AG10803 (cell line): ENCODE data around the gene PLEKHM3.

Source experiments
- DNase-seq: peaks from one replicate; pipeline ENCODE4 v3.0.0; 2010; ENCODE audit warnings: low read depth
- H3K4me3 ChIP-seq: 2 replicates; pipeline ENCODE4 v1.5.1; 2011; ENCODE audit warnings: mild to moderate bottlenecking, low read length, control low read depth
- CTCF ChIP-seq: conservative IDR thresholded peaks from 2 replicates; pipeline ENCODE4 v1.5.1; 2011; ENCODE audit warnings: mild to moderate bottlenecking, low read length, control low read depth, inconsistent platforms

Gene PLEKHM3

DNA sequence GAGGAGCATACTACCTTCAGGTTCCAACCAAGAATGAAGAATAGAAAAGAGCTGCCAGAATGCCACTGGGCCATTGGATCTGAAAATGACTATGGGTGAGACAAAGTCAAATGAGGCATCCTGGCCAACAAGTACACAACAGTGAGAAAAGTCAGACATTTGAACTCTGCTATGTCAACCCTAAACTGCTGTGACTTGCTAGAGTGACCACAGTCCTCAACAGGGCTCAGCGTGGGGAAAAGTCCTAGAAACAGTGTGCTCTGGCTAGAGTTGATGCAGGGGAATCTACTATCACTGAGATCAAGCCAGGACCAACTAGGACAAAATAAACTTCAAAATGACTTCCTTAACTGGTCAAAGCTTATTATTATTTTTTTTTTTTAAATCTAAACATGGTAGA is 157.4 kb downstream of the PLEKHM3 start:
- H3K4me3 ChIP-seq, result no peak overlapping the region
- TF ChIP-seq CTCF, result no peak
- DNase-seq, result no peak

DNA sequence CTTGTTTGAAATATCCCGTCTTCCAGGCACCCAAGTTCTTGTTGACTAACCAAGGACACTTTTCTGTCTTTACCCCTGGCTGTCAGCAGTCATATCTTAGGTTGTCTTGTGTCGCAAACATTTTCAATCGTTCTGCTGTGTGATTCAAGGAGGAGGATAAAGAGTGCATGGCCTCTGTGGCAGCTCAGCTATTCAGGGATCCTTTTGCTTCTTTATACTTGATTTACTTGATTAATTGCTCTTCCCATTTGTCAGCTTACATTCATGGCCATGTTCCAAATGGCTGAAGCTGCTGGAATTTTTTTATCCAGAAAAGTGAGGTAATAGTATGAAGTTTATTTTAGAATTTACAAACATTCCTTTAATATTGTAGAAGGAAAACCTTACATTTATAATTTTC is 158.3 kb downstream of the PLEKHM3 start:
- DNase-seq, result peak; percentile 29
- no peak overlapping the region for H3K4me3 ChIP-seq
- no peak for TF ChIP-seq CTCF

GRCh38 chr2:207865210-207865609 is 160.1 kb downstream of the PLEKHM3 start:
- H3K4me3 ChIP-seq, result no peak overlapping the region
- TF ChIP-seq CTCF, result no peak
- DNase-seq, result no peak

DNA sequence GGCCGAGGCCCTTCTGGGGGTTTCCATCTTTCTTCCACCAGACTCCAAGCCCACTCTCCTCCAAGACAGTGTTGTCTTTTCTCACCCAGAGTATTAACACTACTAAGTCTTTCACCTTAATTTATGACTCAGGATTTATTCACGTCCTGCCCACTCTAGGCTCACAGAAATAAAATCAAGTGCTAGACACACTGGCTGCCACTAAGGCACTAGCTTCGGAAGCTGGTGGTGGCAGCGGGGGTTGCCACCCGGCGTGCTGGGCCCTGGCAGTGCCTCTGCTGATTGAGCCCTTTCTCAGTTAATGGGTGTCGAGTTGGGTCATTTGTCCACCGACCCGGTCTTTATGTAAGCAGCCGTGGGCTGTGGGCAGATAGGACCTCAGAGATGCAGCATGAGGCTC is 162.0 kb downstream of the PLEKHM3 start:
- DNase-seq, result no peak
- no peak for TF ChIP-seq CTCF
- no peak overlapping the region for H3K4me3 ChIP-seq

GRCh38 chr2:207861789-207862188 is 163.5 kb downstream of the PLEKHM3 start:
- no peak for DNase-seq

DNA sequence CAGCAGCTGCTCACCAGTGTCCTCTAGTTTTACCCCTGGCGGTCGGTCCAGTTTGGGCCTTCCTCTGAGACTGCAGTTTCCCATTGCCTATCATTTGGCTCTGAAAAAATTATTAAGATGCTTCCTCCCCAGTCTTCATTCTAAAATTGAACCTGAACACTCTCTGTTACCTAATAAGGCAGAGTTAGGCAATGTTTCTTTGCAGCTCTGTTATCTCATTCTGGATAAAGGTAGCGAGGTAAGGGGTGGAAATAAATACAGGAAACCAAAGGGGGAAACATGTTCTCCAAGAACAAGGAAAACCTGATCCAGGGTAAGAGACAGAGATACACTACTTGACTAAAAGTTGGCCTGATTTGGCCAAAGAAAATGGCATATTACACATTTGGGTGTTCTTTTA is 164.6 kb downstream of the PLEKHM3 start:
- no peak for DNase-seq
- TF ChIP-seq CTCF, result no peak

More at GRCh38 chr2:207861789-207862188, 163.5 kb downstream of the PLEKHM3 start:
- TF ChIP-seq CTCF, result no peak
- H3K4me3 ChIP-seq, result no peak overlapping the region

DNA sequence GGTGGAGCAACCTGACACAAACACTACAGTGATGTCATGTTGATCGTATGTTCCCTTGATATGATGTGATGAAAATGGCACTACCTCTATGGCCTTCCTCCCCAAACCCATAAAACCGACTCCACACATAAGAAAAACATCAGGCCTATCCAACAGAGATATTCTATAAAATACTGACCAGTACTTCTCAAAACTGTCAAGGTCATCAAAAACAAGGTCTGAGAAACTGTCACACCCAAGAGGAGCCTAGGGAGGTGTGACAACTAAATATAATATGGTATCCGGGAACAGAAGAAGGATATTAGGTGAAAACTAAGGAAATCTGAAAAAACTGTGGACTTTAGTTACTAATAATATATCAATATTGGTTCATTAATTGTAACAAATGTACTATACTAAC is 169.7 kb downstream of the PLEKHM3 start:
- no peak overlapping the region for H3K4me3 ChIP-seq
- no peak for TF ChIP-seq CTCF
- no peak for DNase-seq

More for the DNA sequence above, 164.6 kb downstream of the PLEKHM3 start:
- H3K4me3 ChIP-seq, result no peak overlapping the region
